GM12878 (cell line): ENCODE measurements around the gene CINP. TPM values are rescaled to one million over a fixed set of nuclear protein-coding genes. Genes with fewer than 3 reads are reported as not detected.
A peak's percentile ranks its signal among the peaks of the same experiment; 100 is the strongest.

ENCODE experiments used
- ATAC-seq: fragments of 200-7000 bp; cut with Tn5 transposase; 3 replicates; pipeline ENCODE4 v1.9.1; 2020; ENCODE audit warnings: mild to moderate bottlenecking, moderate library complexity
- BruUV-seq: library from RNA; stranded (reverse); fragments of 400-500 nt; replicated peaks from 2 replicates; lab custom pipeline; 2021; lab: Mats Ljungman, UMichigan
- CTCF ChIA-PET: fragments of 300-600 bp; sonication (Branson Sonifier 250); formaldehyde crosslinking; extraction: SDS; loops from one replicate; lab custom pipeline; 2021; ENCODE audit warnings: inconsistent platforms; lab: Yijun Ruan, JAX
- POLR2A ChIA-PET: fragments of 350-600 bp; formaldehyde crosslinking; extraction: SDS; loops from one replicate; lab custom pipeline; 2021; ENCODE audit warnings: inconsistent platforms; lab: Charles Lee
- RAD21 ChIA-PET: fragments of 300-600 bp; sonication (Branson Sonifier 250); formaldehyde crosslinking; loops from one replicate; lab custom pipeline; 2023; ENCODE audit warnings: antibody characterized with exemption; ENCODE audit not compliant: unreplicated experiment; lab: Charles Lee
- SMC1A ChIA-PET: fragments of 300-600 bp; sonication (Branson Sonifier 250); formaldehyde crosslinking; loops from one replicate; lab custom pipeline; 2023; ENCODE audit not compliant: unreplicated experiment, uncharacterized antibody; lab: Charles Lee
- DNase-seq: peaks from one replicate; pipeline ENCODE4 v3.0.0-alpha.2; 2011; ENCODE audit warnings: low read depth, low spot score
- FAIRE-seq: peaks from 3 replicates; lab custom pipeline; 2011; peaks lifted over from hg19 to GRCh38; lab: Jason Lieb, UNC
- H2AFZ ChIP-seq: 2 replicates; pipeline ENCODE4 v1.6.0; 2011; ENCODE audit warnings: low read depth, low read length, control low read depth; ENCODE audit not compliant: control insufficient read depth
- H3K27ac ChIP-seq: 2 replicates; pipeline ENCODE4 v1.5.1; 2011; ENCODE audit warnings: control low read depth; ENCODE audit not compliant: control insufficient read depth, insufficient read depth
- H3K27me3 ChIP-seq, 2 experiments: replicated peaks in 1 of 2; 2 replicates each; pipeline versions ENCODE4 v1.6.0 to v1.6.1; 2011; ENCODE audit warnings: low read length in 1 of 2; ENCODE audit not compliant: control insufficient read depth in 2 of 2, insufficient read depth in 2 of 2
- H3K36me3 ChIP-seq, 2 experiments: 2 replicates each; pipeline ENCODE4 v1.5.1; 2011; ENCODE audit warnings: low read length in 1 of 2; ENCODE audit not compliant: control insufficient read depth in 2 of 2, insufficient read depth in 2 of 2
- H3K4me1 ChIP-seq: 2 replicates; pipeline ENCODE4 v1.6.1; 2011; ENCODE audit warnings: mild to moderate bottlenecking, low read length, moderate library complexity, mixed read lengths; ENCODE audit not compliant: control insufficient read depth, insufficient read depth
- H3K4me2 ChIP-seq: 2 replicates; pipeline ENCODE4 v1.6.0; 2011; ENCODE audit warnings: control low read depth; ENCODE audit not compliant: control insufficient read depth, insufficient read depth
- H3K4me3 ChIP-seq: fragments of 200-600 bp; sonication (generic); 2 replicates; pipeline ENCODE4 v1.5.1; 2016
- H3K79me2 ChIP-seq: 2 replicates; pipeline ENCODE4 v1.6.0; 2011; ENCODE audit warnings: low read length; ENCODE audit not compliant: control insufficient read depth, insufficient read depth
- H3K9ac ChIP-seq: 2 replicates; pipeline ENCODE4 v1.8.0; 2011; ENCODE audit warnings: low read length, control low read depth, mixed read lengths; ENCODE audit not compliant: control insufficient read depth, insufficient read depth
- H3K9me3 ChIP-seq: replicated peaks from 3 replicates; pipeline ENCODE4 v1.5.1; 2011; ENCODE audit warnings: mild to moderate bottlenecking, low read length; ENCODE audit not compliant: control insufficient read depth, insufficient read depth
- H4K20me1 ChIP-seq: 2 replicates; pipeline ENCODE4 v1.6.0; 2011; ENCODE audit not compliant: control insufficient read depth, insufficient read depth
- BHLHE40 ChIP-seq, 2 experiments: fragments of 450-650 bp in 1 of 2; IDR thresholded peaks; 2 replicates each; pipeline ENCODE4 v1.6.1; 2011 to 2017; ENCODE audit warnings: low read depth in 2 of 2, borderline replicate concordance in 1 of 2, improper control_type of control experiment in 1 of 2, low read length in 1 of 2, mild to moderate bottlenecking in 1 of 2
- CEBPB ChIP-seq, 2 experiments: fragments of 150-350 bp in 1 of 2; IDR thresholded peaks; 2 replicates each; pipeline ENCODE4 v1.6.1; 2012 to 2014; ENCODE audit warnings: low read depth in 2 of 2, low read length in 2 of 2, borderline replicate concordance in 1 of 2, inconsistent platforms in 1 of 2
- CTCF ChIP-seq, 3 experiments: IDR thresholded peaks in 2 of 3; conservative IDR thresholded peaks in 1 of 3; 2 replicates each; pipeline ENCODE4 v1.5.1; 2011; ENCODE audit warnings: low read depth in 3 of 3, low read length in 3 of 3, mild to moderate bottlenecking in 3 of 3, control low read depth in 2 of 3, moderate library complexity in 2 of 3, inconsistent platforms in 1 of 3, mixed read lengths in 1 of 3; ENCODE audit not compliant: control insufficient read depth in 2 of 3, insufficient read depth in 1 of 3; ENCODE audit errors: extremely low read depth in 1 of 3
- EED ChIP-seq: sonication (generic); IDR thresholded peaks from 2 replicates; pipeline ENCODE4 v1.6.1; 2016; ENCODE audit warnings: antibody characterized with exemption, low read depth
- EGR1 ChIP-seq, 2 experiments: IDR thresholded peaks; 1 replicate in 1 of 2; 2 replicates in 1 of 2; pipeline ENCODE4 v1.6.1; 2011 to 2012; ENCODE audit warnings: low read depth in 2 of 2, low read length in 2 of 2, borderline replicate concordance in 1 of 2, mild to moderate bottlenecking in 1 of 2, moderate library complexity in 1 of 2
- ELK1 ChIP-seq: IDR thresholded peaks from 2 replicates; pipeline ENCODE4 v1.6.1; 2012; ENCODE audit warnings: low read depth, low read length, improper control_type of control experiment
- ESRRA ChIP-seq: IDR thresholded peaks from 2 replicates; pipeline ENCODE4 v1.6.1; 2012; ENCODE audit warnings: mild to moderate bottlenecking, low read length, improper control_type of control experiment
- ETV6 ChIP-seq, 2 experiments: fragments of 450-650 bp in 1 of 2; IDR thresholded peaks in 1 of 2; conservative IDR thresholded peaks in 1 of 2; 2 replicates each; pipeline ENCODE4 v1.6.1; 2014; ENCODE audit warnings: antibody characterized with exemption in 1 of 2, borderline replicate concordance in 1 of 2, low read depth in 1 of 2, mild to moderate bottlenecking in 1 of 2, moderate library complexity in 1 of 2
- EZH2 ChIP-seq: IDR thresholded peaks from 2 replicates; pipeline ENCODE4 v1.6.1; 2012; ENCODE audit warnings: low read depth, mild to moderate bottlenecking, control low read depth, inconsistent platforms, low read length, borderline replicate concordance; ENCODE audit not compliant: control insufficient read depth
- IKZF1 ChIP-seq: fragments of 450-650 bp; conservative IDR thresholded peaks from 2 replicates; pipeline ENCODE4 v1.6.1; 2017; ENCODE audit warnings: antibody characterized with exemption, mild to moderate bottlenecking
- IKZF2 ChIP-seq, 2 experiments: fragments of 450-650 bp; IDR thresholded peaks; 2 replicates each; pipeline ENCODE4 v1.6.1; 2017; ENCODE audit warnings: mild to moderate bottlenecking in 2 of 2, moderate library complexity in 2 of 2
- IRF4 ChIP-seq: IDR thresholded peaks from 2 replicates; pipeline ENCODE4 v1.6.1; 2011; ENCODE audit warnings: low read depth, low read length
- RFX5 ChIP-seq: IDR thresholded peaks from 2 replicates; pipeline ENCODE4 v1.6.1; 2011; ENCODE audit warnings: low read depth, low read length, improper control_type of control experiment
- SIN3A ChIP-seq: IDR thresholded peaks from 2 replicates; pipeline ENCODE4 v1.6.1; 2012; ENCODE audit warnings: low read depth, low read length, improper control_type of control experiment
- STAT3 ChIP-seq: IDR thresholded peaks from 2 replicates; pipeline ENCODE4 v1.6.1; 2011; ENCODE audit warnings: low read depth, low read length, improper control_type of control experiment
- USF1 ChIP-seq: IDR thresholded peaks from 2 replicates; pipeline ENCODE4 v1.6.1; 2011; ENCODE audit warnings: borderline replicate concordance, low read depth, mild to moderate bottlenecking, moderate library complexity, mixed read lengths, low read length; ENCODE audit not compliant: insufficient read depth; ENCODE audit errors: extremely low read length
- YY1 ChIP-seq: IDR thresholded peaks from 2 replicates; pipeline ENCODE4 v1.6.1; 2011; ENCODE audit warnings: low read depth, mild to moderate bottlenecking, low read length
- ZNF207 ChIP-seq: fragments of 450-650 bp; IDR thresholded peaks from 2 replicates; pipeline ENCODE4 v1.6.1; 2014; ENCODE audit warnings: antibody characterized with exemption, mild to moderate bottlenecking, borderline replicate concordance
- WGBS: methylation state at CpG from one replicate; pipeline ENCODE4 v1.1.6; 2016; ENCODE audit warnings: low lambda C conversion rate; ENCODE audit not compliant: insufficient replicate concordance, insufficient coverage; ENCODE audit errors: missing lambda C conversion rate; 5-methylcytosine and 5-hydroxymethylcytosine counted together
- in situ Hi-C: fragments of 300-500 bp; cut with MboI; formaldehyde crosslinking; loops from 9 replicates; pipeline ENCODE4 v1.14.3; 2018; ENCODE audit warnings: mixed read lengths
- intact Hi-C: fragments of 100-400 bp; cut with micrococcal nuclease; formaldehyde crosslinking; loops from one replicate; pipeline ENCODE4 v1.14.2; 2022; ENCODE audit not compliant: unreplicated experiment
- polyA plus RNA-seq, 11 experiments: library from polyadenylated mRNA; depleted of rRNA in 4 of 11; unstranded in 6 of 11; stranded (reverse) in 5 of 11; fragments of >200 nt; fragmentation: Nextera tagmentation in 4 of 11; fragmentation: Illumina TruSeq in 1 of 11; extraction: Ambion mirVana in 4 of 11; extraction: Trizol in 1 of 11; gene quantifications; 1 replicate in 1 of 11; 2 replicates in 10 of 11; pipeline versions ENCODE4 v1.2.1 to v1.2.3, GENCODE V29; 2011 to 2016; ENCODE audit warnings: inconsistent platforms in 2 of 11, missing spikeins in 2 of 11, low read depth in 1 of 11
- total RNA-seq, 4 experiments: library from RNA; depleted of rRNA in 3 of 4; stranded (reverse); fragments of >200 nt in 3 of 4; fragmentation: Illumina TruSeq in 1 of 4; extraction: Trizol in 1 of 4; gene quantifications; 2 replicates each; pipeline versions ENCODE4 v1.2.1 to v1.2.3, GENCODE V29; 2013 to 2021

CINP gene
- total and polyA plus RNA-seq, 10 of the 15 experiments (the other 5 are each of a cell fraction or from before 2014, with no cell fraction given) = 45.4 to 73.3 (median 52.9) TPM

GRCh38 chr14:102317564-102318248, 45.0 kb downstream of the CINP start:
- peaks cover 14% of the 10 kb centered on the region for H3K79me2 ChIP-seq
- DNase-seq (no peak), FAIRE-seq (no peak), ATAC-seq (peak; percentile 7)
- in situ Hi-C loops = loop anchor here (5.0 to 25.0 kb wide), 2 partner anchors 355 to 555 kb away; partner anchors contain the start of genes DYNC1H1 and PPP2R5C
- H3K4me3 ChIP-seq = peak overlapping the region; percentile 75
- intact Hi-C loops = loop anchor here (2.0 to 10.0 kb wide), 6 partner anchors 45 to 613 kb away; partner anchors contain the start of genes CINP, HSP90AA1 and TECPR2
- no peaks in the 10 kb centered on the region for H3K36me3 ChIP-seq
- CTCF ChIA-PET = interaction anchor here (0.7 to 3.4 kb wide), 18 partner anchors 13 to 370 kb away, joined by 3 to 14 read pairs (median 5); partner anchors contain the start of genes ANKRD9, CINP, MOK and TECPR2
- H3K27ac ChIP-seq = peak overlapping the region; percentile 61; the same call in 1 of the 2 replicates
- peak overlapping the region; percentile 95 for H3K4me2 ChIP-seq
- H3K4me1 ChIP-seq = peaks cover 27% of the 10 kb centered on the region
- H2AFZ ChIP-seq = peak overlapping the region; percentile 93
- RAD21 ChIA-PET = interaction anchor here (0.6 to 1.9 kb wide), 9 partner anchors 13 to 221 kb away, joined by 3 to 7 read pairs (median 3); partner anchors contain the start of gene MOK
- H3K27me3 ChIP-seq = no peaks in the 10 kb centered on the region
- no peaks in the 10 kb centered on the region for H3K9me3 ChIP-seq
- POLR2A ChIA-PET = interaction anchor here (0.5 to 0.9 kb wide), 5 partner anchors 11 to 553 kb away, joined by 3 to 4 read pairs (median 3); no protein-coding TSS in a partner anchor
- peak overlapping the region; percentile 64 for H3K9ac ChIP-seq
- H4K20me1 ChIP-seq = no peaks in the 10 kb centered on the region
- SMC1A ChIA-PET = interaction anchor here (0.8 to 2.4 kb wide), 6 partner anchors 10 to 355 kb away, joined by 3 to 7 read pairs (median 5); no protein-coding TSS in a partner anchor
- BruUV-seq = no TSS peak
- 58% methylated on average over 12 of the region's 12 CpGs for WGBS
- TF ChIP-seq EGR1 (IDR thresholded peaks at IDR 0.05; ENCODE audit: borderline replicate concordance in 1 of 2, low read depth in 2 of 2, low read length in 2 of 2) (no peak), USF1 (no peak), SIN3A (no peak), IKZF1 (peak; percentile 42), CTCF (IDR thresholded peaks at IDR 0.05 in 2 of 3, conservative IDR thresholded peaks at IDR 0.05 in 1 of 3; ENCODE audit: control insufficient read depth in 2 of 3, extremely low read depth in 1 of 3, insufficient read depth in 1 of 3, low read depth in 3 of 3, low read length in 3 of 3) (peak; percentile 13 to 33 (median 23); a peak in 3 of 6 replicates), ESRRA (no peak), EED (peak; percentile 54; the same call in 1 of the 2 replicates), RFX5 (no peak), YY1 (peak; percentile 87), STAT3 (no peak), ELK1 (no peak), CEBPB (IDR thresholded peaks at IDR 0.05; ENCODE audit: borderline replicate concordance in 1 of 2, low read depth in 2 of 2, low read length in 2 of 2) (no peak), IRF4 (no peak), EZH2 (no peak), ETV6 (conservative IDR thresholded peaks at IDR 0.05 in 1 of 2, IDR thresholded peaks at IDR 0.05 in 1 of 2; ENCODE audit: borderline replicate concordance in 1 of 2, low read depth in 1 of 2) (no peak), BHLHE40 (IDR thresholded peaks at IDR 0.05; ENCODE audit: borderline replicate concordance in 1 of 2, low read depth in 2 of 2, low read length in 1 of 2) (0 out of 4 replicates have a peak, but pooled peaks of 1 of the 2 experiments have one; percentile 8), IKZF2 (IDR thresholded peaks at IDR 0.05) (peak in 1 of 2 experiments; percentile 45; a peak in 1 of 4 replicates), ZNF207 (no peak)
